WTC11 (cell line): ENCODE results near the gene NFX1. TPM values are rescaled to one million over a fixed set of nuclear protein-coding genes. Genes with fewer than 3 reads are reported as not detected.

Experiments used
- ATAC-seq: fragments of 200-7000 bp; cut with Tn5 transposase; 2 replicates; pipeline ENCODE4 v1.10.0; 2021; ENCODE audit warnings: mild to moderate bottlenecking, moderate library complexity
- CTCF ChIA-PET: fragments of 300-600 bp; sonication (Branson Sonifier 250); formaldehyde crosslinking; loops from one replicate; lab custom pipeline; 2021; ENCODE audit warnings: antibody characterized with exemption; lab: Charles Lee
- POLR2A ChIA-PET: fragments of 350-600 bp; sonication (Branson Sonifier 250); formaldehyde crosslinking; loops from one replicate; lab custom pipeline; 2021; ENCODE audit warnings: antibody characterized with exemption; lab: Charles Lee
- DNase-seq: peaks from one replicate; pipeline ENCODE4 v3.0.0; 2021; ENCODE audit warnings: low spot score
- H3K27ac Mint-ChIP-seq: 2 replicates; pipeline ENCODE4 v1.8.0; 2021; ENCODE audit warnings: mixed read lengths
- H3K27me3 Mint-ChIP-seq: 2 replicates; pipeline ENCODE4 v1.8.0; 2021; ENCODE audit warnings: low read depth, mild to moderate bottlenecking, moderate library complexity, mixed read lengths
- H3K36me3 Mint-ChIP-seq: 2 replicates; pipeline ENCODE4 v1.8.0; 2021; ENCODE audit warnings: mixed read lengths
- H3K4me1 Mint-ChIP-seq: 2 replicates; pipeline ENCODE4 v1.8.0; 2022; ENCODE audit warnings: mixed read lengths
- H3K4me3 Mint-ChIP-seq: 2 replicates; pipeline ENCODE4 v1.8.0; 2021; ENCODE audit warnings: mild to moderate bottlenecking, moderate library complexity, mixed read lengths
- H3K9me3 Mint-ChIP-seq: 2 replicates; pipeline ENCODE4 v1.8.0; 2021; ENCODE audit warnings: mixed read lengths
- E2F4 ChIP-seq: sonication (generic); formaldehyde crosslinking; IDR thresholded peaks from 2 replicates; pipeline ENCODE4 v1.8.1; 2022; ENCODE audit warnings: low read depth, mild to moderate bottlenecking, moderate library complexity, missing genetic modification reagents, borderline replicate concordance
- ELF4 ChIP-seq: sonication (generic); formaldehyde crosslinking; IDR thresholded peaks from 2 replicates; pipeline ENCODE4 v1.8.1; 2022; ENCODE audit warnings: low read depth, mild to moderate bottlenecking, moderate library complexity, missing genetic modification reagents
- ETV6 ChIP-seq: sonication (generic); formaldehyde crosslinking; IDR thresholded peaks from 2 replicates; pipeline ENCODE4 v1.8.1; 2022; ENCODE audit warnings: mild to moderate bottlenecking, missing genetic modification reagents
- FOXP1 ChIP-seq: sonication (generic); formaldehyde crosslinking; IDR thresholded peaks from 2 replicates; pipeline ENCODE4 v1.8.0; 2022; ENCODE audit warnings: missing genetic modification reagents, mild to moderate bottlenecking, moderate library complexity, borderline replicate concordance
- FOXP4 ChIP-seq: sonication (generic); formaldehyde crosslinking; IDR thresholded peaks from 2 replicates; pipeline ENCODE4 v1.8.0; 2022; ENCODE audit warnings: mild to moderate bottlenecking, missing genetic modification reagents
- GABPB1 ChIP-seq: sonication (generic); formaldehyde crosslinking; IDR thresholded peaks from 2 replicates; pipeline ENCODE4 v1.8.1; 2023; ENCODE audit warnings: mild to moderate bottlenecking, missing genetic modification reagents
- MLX ChIP-seq: sonication (generic); formaldehyde crosslinking; IDR thresholded peaks from 2 replicates; pipeline ENCODE4 v1.8.1; 2023; ENCODE audit warnings: mild to moderate bottlenecking, missing genetic modification reagents, moderate library complexity
- MXD4 ChIP-seq: fragments of 250-450 bp; sonication (Bioruptor Pico); IDR thresholded peaks from 2 replicates; pipeline ENCODE4 v1.8.0; 2021; ENCODE audit warnings: mild to moderate bottlenecking, moderate library complexity, borderline replicate concordance
- MYBL2 ChIP-seq: sonication (generic); formaldehyde crosslinking; IDR thresholded peaks from 2 replicates; pipeline ENCODE4 v1.8.1; 2023; ENCODE audit warnings: mild to moderate bottlenecking, moderate library complexity, missing genetic modification reagents
- NFE2L1 ChIP-seq: sonication (generic); formaldehyde crosslinking; IDR thresholded peaks from 2 replicates; pipeline ENCODE4 v1.8.1; 2023; ENCODE audit warnings: missing genetic modification reagents
- NR1H2 ChIP-seq: sonication (generic); formaldehyde crosslinking; IDR thresholded peaks from 2 replicates; pipeline ENCODE4 v1.9.0; 2021; ENCODE audit warnings: mild to moderate bottlenecking, moderate library complexity, missing genetic modification reagents
- NR2C2 ChIP-seq: sonication (generic); formaldehyde crosslinking; IDR thresholded peaks from 2 replicates; pipeline ENCODE4 v1.8.0; 2022; ENCODE audit warnings: mild to moderate bottlenecking, missing genetic modification reagents
- PRRX2 ChIP-seq: fragments of 250-450 bp; sonication (Bioruptor Pico); IDR thresholded peaks from 2 replicates; pipeline ENCODE4 v1.8.0; 2021; ENCODE audit warnings: mild to moderate bottlenecking
- SP1 ChIP-seq: sonication (generic); formaldehyde crosslinking; conservative IDR thresholded peaks from 2 replicates; pipeline ENCODE4 v1.8.1; 2022; ENCODE audit warnings: missing genetic modification reagents
- TCF7 ChIP-seq: sonication (generic); formaldehyde crosslinking; IDR thresholded peaks from 2 replicates; pipeline ENCODE4 v1.8.0; 2022; ENCODE audit warnings: mild to moderate bottlenecking, low read depth, missing genetic modification reagents, moderate library complexity
- ZNF121 ChIP-seq: sonication (generic); formaldehyde crosslinking; IDR thresholded peaks from 2 replicates; pipeline ENCODE4 v1.8.0; 2023; ENCODE audit warnings: missing genetic modification reagents
- ZNF138 ChIP-seq: sonication (generic); formaldehyde crosslinking; conservative IDR thresholded peaks from 2 replicates; pipeline ENCODE4 v1.8.1; 2022; ENCODE audit warnings: mild to moderate bottlenecking, moderate library complexity, missing genetic modification reagents
- ZNF232 ChIP-seq: sonication (generic); formaldehyde crosslinking; IDR thresholded peaks from 2 replicates; pipeline ENCODE4 v1.8.0; 2022; ENCODE audit warnings: mild to moderate bottlenecking, missing genetic modification reagents
- ZNF396 ChIP-seq: fragments of 250-450 bp; sonication (Bioruptor Pico); IDR thresholded peaks from 2 replicates; pipeline ENCODE4 v1.8.0; 2021; ENCODE audit warnings: mild to moderate bottlenecking, moderate library complexity, borderline replicate concordance
- ZNF425 ChIP-seq: fragments of 250-450 bp; sonication (Bioruptor Pico); conservative IDR thresholded peaks from 2 replicates; pipeline ENCODE4 v1.9.0; 2021; ENCODE audit warnings: mild to moderate bottlenecking
- ZNF512 ChIP-seq: sonication (generic); formaldehyde crosslinking; IDR thresholded peaks from 2 replicates; pipeline ENCODE4 v1.8.1; 2022; ENCODE audit warnings: missing genetic modification reagents, borderline replicate concordance
- ZSCAN18 ChIP-seq: fragments of 250-450 bp; sonication (Bioruptor Pico); IDR thresholded peaks from 2 replicates; pipeline ENCODE4 v2.1.2; 2022; ENCODE audit warnings: mild to moderate bottlenecking, moderate library complexity
- total RNA-seq: library from RNA; stranded (reverse); gene quantifications from 3 replicates; pipeline ENCODE4 v1.2.3, GENCODE V29; 2021
- TF ChIP-seq, protein P1 (sequence below): sonication (generic); formaldehyde crosslinking; IDR thresholded peaks from 2 replicates; pipeline ENCODE4 v1.8.1; 2023; ENCODE audit warnings: mild to moderate bottlenecking, missing genetic modification reagents
- TF ChIP-seq, protein P2 (sequence below): sonication (generic); formaldehyde crosslinking; IDR thresholded peaks from 2 replicates; pipeline ENCODE4 v1.8.0; 2023; ENCODE audit warnings: missing genetic modification reagents
- TF ChIP-seq, protein P3 (sequence below): sonication (generic); formaldehyde crosslinking; IDR thresholded peaks from 2 replicates; pipeline ENCODE4 v1.8.0; 2022; ENCODE audit warnings: mild to moderate bottlenecking, missing genetic modification reagents

NFX1 gene
- total RNA-seq, 1 experiment from 2014 or later = 30.9 TPM

- no peaks in the 10 kb centered on the region for H3K27me3 Mint-ChIP-seq
- DNase-seq (no peak), ATAC-seq (no peak)
- H3K4me1 Mint-ChIP-seq = peaks cover 31% of the 10 kb centered on the region
- ChIA-PET CTCF (interaction anchor here (0.6 to 6.4 kb wide), 10 partner anchors 18 to 758 kb away, joined by 3 to 110 read pairs (median 39); partner anchors contain the start of genes AQP3 and NOL6), POLR2A (interaction anchor here (0.6 to 1.0 kb wide), 2 partner anchors 37 to 83 kb away, joined by 3 read pairs; partner anchors contain the start of gene NFX1)
- H3K27ac Mint-ChIP-seq = no peak overlapping the region
- H3K9me3 Mint-ChIP-seq = no peaks in the 10 kb centered on the region
- TF ChIP-seq NR2C2 = no peak
- TF ChIP-seq, protein P1, sequence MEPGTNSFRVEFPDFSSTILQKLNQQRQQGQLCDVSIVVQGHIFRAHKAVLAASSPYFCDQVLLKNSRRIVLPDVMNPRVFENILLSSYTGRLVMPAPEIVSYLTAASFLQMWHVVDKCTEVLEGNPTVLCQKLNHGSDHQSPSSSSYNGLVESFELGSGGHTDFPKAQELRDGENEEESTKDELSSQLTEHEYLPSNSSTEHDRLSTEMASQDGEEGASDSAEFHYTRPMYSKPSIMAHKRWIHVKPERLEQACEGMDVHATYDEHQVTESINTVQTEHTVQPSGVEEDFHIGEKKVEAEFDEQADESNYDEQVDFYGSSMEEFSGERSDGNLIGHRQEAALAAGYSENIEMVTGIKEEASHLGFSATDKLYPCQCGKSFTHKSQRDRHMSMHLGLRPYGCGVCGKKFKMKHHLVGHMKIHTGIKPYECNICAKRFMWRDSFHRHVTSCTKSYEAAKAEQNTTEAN = no peak
- no peak for TF ChIP-seq PRRX2 (CRISPR knock-in tag)
- TF ChIP-seq FOXP4 (CRISPR knock-in tag) = no peak
- no peak for TF ChIP-seq SP1
- no peak for TF ChIP-seq ZNF138 (CRISPR knock-in tag)
- TF ChIP-seq, protein P2, sequence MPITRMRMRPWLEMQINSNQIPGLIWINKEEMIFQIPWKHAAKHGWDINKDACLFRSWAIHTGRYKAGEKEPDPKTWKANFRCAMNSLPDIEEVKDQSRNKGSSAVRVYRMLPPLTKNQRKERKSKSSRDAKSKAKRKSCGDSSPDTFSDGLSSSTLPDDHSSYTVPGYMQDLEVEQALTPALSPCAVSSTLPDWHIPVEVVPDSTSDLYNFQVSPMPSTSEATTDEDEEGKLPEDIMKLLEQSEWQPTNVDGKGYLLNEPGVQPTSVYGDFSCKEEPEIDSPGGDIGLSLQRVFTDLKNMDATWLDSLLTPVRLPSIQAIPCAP = no peak
- no peak for TF ChIP-seq E2F4 (CRISPR knock-in tag)
- no peak for TF ChIP-seq NR1H2 (CRISPR knock-in tag)
- TF ChIP-seq MXD4 (CRISPR knock-in tag) = no peak
- no peak for TF ChIP-seq ELF4
- TF ChIP-seq, protein P3, sequence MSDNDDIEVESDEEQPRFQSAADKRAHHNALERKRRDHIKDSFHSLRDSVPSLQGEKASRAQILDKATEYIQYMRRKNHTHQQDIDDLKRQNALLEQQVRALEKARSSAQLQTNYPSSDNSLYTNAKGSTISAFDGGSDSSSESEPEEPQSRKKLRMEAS = no peak
- TF ChIP-seq ZNF396 = no peak
- TF ChIP-seq ZNF512 (CRISPR knock-in tag) = no peak
- no peak for TF ChIP-seq MYBL2 (CRISPR knock-in tag)
- no peak overlapping the region for H3K4me3 Mint-ChIP-seq
- peaks cover 5% of the 10 kb centered on the region; the same call in 1 of the 2 replicates for H3K36me3 Mint-ChIP-seq
These were observed 82.6 kb downstream of the NFX1 start for GRCh38 chr9:33372900-33373299.

DNA sequence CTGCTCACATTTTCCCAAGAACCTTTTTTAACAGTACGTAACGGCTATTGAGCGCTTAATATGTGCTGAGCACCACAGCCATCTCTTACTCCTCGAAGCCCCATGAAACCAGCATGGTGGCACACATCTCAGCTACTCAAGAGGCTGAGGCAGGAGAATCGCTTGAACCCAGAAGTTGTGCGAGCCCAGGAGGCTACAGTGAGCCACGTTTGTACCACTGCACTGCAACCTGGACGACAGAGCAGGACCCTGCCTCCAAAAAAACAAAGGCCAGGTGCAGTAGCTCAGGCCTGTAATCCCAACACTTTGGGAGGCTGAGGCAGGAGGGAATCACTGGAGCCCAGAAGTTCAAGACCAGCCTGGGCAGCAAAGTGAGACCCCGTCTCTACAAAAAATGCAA is 83.9 kb downstream of the NFX1 start:
- H3K36me3 Mint-ChIP-seq = peaks cover 5% of the 10 kb centered on the region; the same call in 1 of the 2 replicates
- no peak for DNase-seq
- H3K27me3 Mint-ChIP-seq = no peaks in the 10 kb centered on the region
- ChIA-PET CTCF (interaction anchor here (0.6 to 6.4 kb wide), 24 partner anchors 8 to 357 kb away, joined by 3 to 110 read pairs (median 6); partner anchors contain the start of genes ANKRD18B, AQP3 and NOL6), POLR2A (no interaction called here)
- ATAC-seq = no peak
- H3K4me1 Mint-ChIP-seq = peaks cover 31% of the 10 kb centered on the region
- H3K9me3 Mint-ChIP-seq = no peaks in the 10 kb centered on the region
- H3K4me3 Mint-ChIP-seq = no peak overlapping the region
- TF ChIP-seq ZSCAN18 (CRISPR knock-in tag) = no peak
- no peak for TF ChIP-seq FOXP1 (CRISPR knock-in tag)
- TF ChIP-seq NFE2L1 (CRISPR knock-in tag) = no peak
- no peak for TF ChIP-seq ZNF232 (CRISPR knock-in tag)
- TF ChIP-seq MLX (CRISPR knock-in tag) = no peak
- no peak for TF ChIP-seq ZNF425 (CRISPR knock-in tag)
- TF ChIP-seq ZNF121 (CRISPR knock-in tag) = no peak
- no peak for TF ChIP-seq GABPB1 (CRISPR knock-in tag)
- TF ChIP-seq SP1 = no peak
- no peak for TF ChIP-seq MYBL2 (CRISPR knock-in tag)
- TF ChIP-seq TCF7 (CRISPR knock-in tag) = no peak
- TF ChIP-seq ETV6 (CRISPR knock-in tag) = no peak
- no peak overlapping the region for H3K27ac Mint-ChIP-seq
